Activated T-cell treated with anti-CD3 and anti-CD28 coated beads, Interleukin-2, amount 50 U/mL, for 72 hours (primary cell): ENCODE results near the gene ZNF70. TPM values are rescaled to one million over a fixed set of nuclear protein-coding genes. Genes with fewer than 3 reads are reported as not detected.

ENCODE experiments used
- ATAC-seq, 2 donors: fragments of 150-1000 bp; cut with Tn5 transposase; replicated peaks in 1 of 2; 2 replicates each; pipeline ENCODE4 v1.10.0; 2021; ENCODE audit warnings: moderate library complexity in 2 of 2, mild to moderate bottlenecking in 1 of 2
- DNase-seq, 2 donors: peaks; one replicate each; pipeline ENCODE4 v3.0.0; 2021 to 2022; ENCODE audit warnings: mixed read lengths in 1 of 2
- H3K27ac Mint-ChIP-seq: one replicate; pipeline ENCODE4 v1.8.0; 2022; ENCODE audit warnings: mild to moderate bottlenecking, moderate library complexity, mixed read lengths
- H3K27me3 Mint-ChIP-seq: one replicate; pipeline ENCODE4 v1.8.0; 2022; ENCODE audit warnings: low read depth, mixed read lengths
- H3K36me3 Mint-ChIP-seq, 2 donors: one replicate each; pipeline ENCODE4 v1.8.0; 2022; ENCODE audit warnings: mixed read lengths in 2 of 2, mild to moderate bottlenecking in 1 of 2; ENCODE audit not compliant: insufficient read depth in 2 of 2
- H3K4me1 Mint-ChIP-seq: one replicate; pipeline ENCODE4 v1.8.0; 2022; ENCODE audit warnings: low read depth, mixed read lengths
- H3K4me3 Mint-ChIP-seq, 2 donors: one replicate each; pipeline ENCODE4 v1.8.0; 2022; ENCODE audit warnings: mild to moderate bottlenecking in 2 of 2, mixed read lengths in 2 of 2, moderate library complexity in 2 of 2
- H3K9me3 Mint-ChIP-seq, 2 donors: one replicate each; pipeline ENCODE4 v1.8.0; 2022; ENCODE audit warnings: mixed read lengths in 2 of 2
- total RNA-seq, 2 donors: library from RNA; stranded (reverse); gene quantifications; one replicate each; pipeline ENCODE4 v1.2.3, GENCODE V29; 2022

Gene ZNF70
- 1 to 10 TPM; 1.6 to 1.8 TPM for total RNA-seq

GRCh38 chr22:23750714-23751440 is at the start of gene ZNF70:
ZNF70 (minus strand) TSS chr22:23751112; CDS start chr22:23745140, 5,972 bp downstream.
- Mint-ChIP-seq H3K4me3 (peak within 1 kb of the TSS; percentile 93 to 94), H3K27me3 (no peaks in the 10 kb centered on the region), H3K27ac (peak within 1 kb of the TSS; percentile 72), H3K9me3 (no peaks in the 10 kb centered on the region), H3K4me1 (peaks cover 19% of the 10 kb centered on the region), H3K36me3 (no peaks in the 10 kb centered on the region)
- DNase-seq (peak; percentile 87 to 92), ATAC-seq (peak; percentile 98 to 99)

DNA sequence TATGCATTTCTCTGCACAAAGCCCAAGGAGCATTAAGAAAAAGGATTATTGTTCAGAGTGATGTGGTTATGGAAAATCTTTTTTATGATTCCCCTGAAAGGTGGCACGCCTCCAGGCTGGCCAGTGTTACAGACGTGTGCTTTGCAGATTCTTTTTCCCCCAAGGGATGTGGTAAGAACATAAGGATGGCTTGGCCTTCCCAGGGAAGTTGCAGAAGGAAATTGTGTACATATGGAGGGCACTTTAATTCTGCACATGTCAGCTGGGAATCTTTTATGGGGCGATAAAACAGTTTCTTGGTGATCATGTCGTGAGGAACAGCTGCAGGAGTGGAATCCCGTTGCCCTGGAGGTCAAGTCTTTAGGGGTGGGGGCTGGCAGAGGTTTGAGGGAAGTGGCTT is 45.5 kb upstream of the ZNF70 start:
- H3K4me1 Mint-ChIP-seq: no peaks in the 10 kb centered on the region
- no peak overlapping the region for H3K27ac Mint-ChIP-seq
- peaks cover 6 to 11% of the 10 kb centered on the region in 2 donors for H3K36me3 Mint-ChIP-seq
- H3K4me3 Mint-ChIP-seq: no peak overlapping the region
- H3K9me3 Mint-ChIP-seq: no peaks in the 10 kb centered on the region
- ATAC-seq (no peak), DNase-seq (no peak)
- H3K27me3 Mint-ChIP-seq: no peaks in the 10 kb centered on the region

DNA sequence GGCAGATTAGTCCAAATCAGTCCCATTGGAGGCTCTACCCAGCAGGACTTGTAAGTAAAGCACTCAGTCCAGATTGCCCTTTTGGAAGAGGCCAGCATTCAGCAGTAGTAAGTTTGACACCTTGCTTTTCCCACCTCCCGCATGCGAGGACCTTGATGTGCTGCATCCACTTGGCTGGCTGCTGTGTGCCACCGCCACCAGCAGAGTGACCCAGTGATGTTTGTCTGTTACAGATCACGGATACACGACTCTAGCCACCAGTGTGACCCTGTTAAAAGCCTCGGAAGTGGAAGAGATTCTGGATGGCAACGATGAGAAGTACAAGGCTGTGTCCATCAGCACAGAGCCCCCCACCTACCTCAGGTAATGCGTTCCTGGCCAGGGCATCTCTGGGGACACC is 42.4 kb upstream of the ZNF70 start:
- ATAC-seq (no peak), DNase-seq (no peak)
- Mint-ChIP-seq H3K27me3 (no peaks in the 10 kb centered on the region), H3K9me3 (no peaks in the 10 kb centered on the region), H3K4me3 (no peak overlapping the region), H3K36me3 (peaks cover 2 to 5% of the 10 kb centered on the region in 2 donors), H3K4me1 (peaks cover 17% of the 10 kb centered on the region), H3K27ac (no peak overlapping the region)

- DNase-seq (no peak), ATAC-seq (no peak)
- Mint-ChIP-seq H3K27me3 (no peaks in the 10 kb centered on the region), H3K27ac (no peak overlapping the region), H3K4me3 (no peak overlapping the region), H3K36me3 (peaks cover 2 to 5% of the 10 kb centered on the region in 2 donors), H3K4me1 (peaks cover 25% of the 10 kb centered on the region), H3K9me3 (no peaks in the 10 kb centered on the region)
Measured at GRCh38 chr22:23791738-23792645, 41.1 kb upstream of the ZNF70 start.

DNA sequence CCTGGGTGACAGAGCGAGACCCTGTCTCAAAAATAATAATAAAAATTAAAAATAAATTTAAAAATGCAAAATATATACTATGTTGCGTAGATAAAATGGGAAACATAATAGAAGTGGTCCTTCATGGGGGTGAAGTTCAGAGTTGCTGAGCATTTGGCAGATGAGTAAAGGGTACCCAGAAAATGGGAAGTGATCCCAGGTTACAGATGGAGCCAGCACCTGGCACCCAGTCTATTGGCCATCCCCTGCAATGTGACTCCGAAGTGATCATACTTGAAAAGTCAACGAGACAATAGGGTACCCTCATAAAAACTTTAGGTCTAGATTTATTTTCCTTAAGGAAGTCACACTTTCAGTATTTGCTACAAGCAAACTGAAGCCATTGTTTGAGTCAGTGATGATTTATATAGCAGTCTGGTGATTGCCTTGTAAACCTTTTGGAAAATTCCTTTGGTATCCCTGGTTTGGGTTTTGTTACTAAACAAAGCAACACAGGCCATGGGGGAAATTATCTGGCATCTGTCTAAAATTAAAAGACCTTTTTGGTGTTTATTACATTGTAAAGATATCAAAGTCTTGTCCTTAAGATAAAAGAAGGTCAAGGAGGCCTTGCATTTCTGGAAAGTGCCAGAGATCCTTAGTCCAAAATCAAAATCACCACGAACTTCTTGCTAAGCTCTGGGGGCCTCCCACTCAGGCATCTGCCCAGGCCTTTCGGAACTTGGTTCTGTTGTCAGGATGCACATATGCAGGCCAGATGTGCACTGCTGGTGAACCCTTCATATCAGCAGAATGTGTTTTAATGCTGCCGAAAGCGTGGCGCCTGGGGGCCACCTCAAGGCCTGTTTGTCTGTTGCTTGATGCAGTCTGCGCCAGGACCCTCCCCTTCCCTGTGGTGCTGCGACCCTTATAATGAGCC is 40.2 kb upstream of the ZNF70 start:
- Mint-ChIP-seq H3K27me3 (no peaks in the 10 kb centered on the region), H3K36me3 (peaks cover 2 to 5% of the 10 kb centered on the region in 2 donors), H3K4me1 (peaks cover 32% of the 10 kb centered on the region), H3K4me3 (no peak overlapping the region), H3K27ac (no peak overlapping the region), H3K9me3 (no peaks in the 10 kb centered on the region)
- no peak for ATAC-seq
- no peak for DNase-seq

- no peak overlapping the region for H3K27ac Mint-ChIP-seq
- DNase-seq (no peak), ATAC-seq (no peak)
- peak overlapping the region in 1 of 2 donors; percentile 29 for H3K4me3 Mint-ChIP-seq
- H3K36me3 Mint-ChIP-seq: peaks cover 2 to 5% of the 10 kb centered on the region in 2 donors
- no peaks in the 10 kb centered on the region for H3K9me3 Mint-ChIP-seq
- H3K27me3 Mint-ChIP-seq: no peaks in the 10 kb centered on the region
- peaks cover 32% of the 10 kb centered on the region for H3K4me1 Mint-ChIP-seq
Measured at GRCh38 chr22:23789638-23790037, 38.7 kb upstream of the ZNF70 start.

- ATAC-seq (no peak), DNase-seq (no peak)
- H3K36me3 Mint-ChIP-seq: peaks cover 2 to 5% of the 10 kb centered on the region in 2 donors
- H3K27me3 Mint-ChIP-seq: no peaks in the 10 kb centered on the region
- H3K4me3 Mint-ChIP-seq: peak overlapping the region in 1 of 2 donors; percentile 29
- no peak overlapping the region for H3K27ac Mint-ChIP-seq
- H3K4me1 Mint-ChIP-seq: peaks cover 38% of the 10 kb centered on the region
- no peaks in the 10 kb centered on the region for H3K9me3 Mint-ChIP-seq
Measured at GRCh38 chr22:23789121-23789520, 38.2 kb upstream of the ZNF70 start.

- peak overlapping the region; percentile 88 to 90 for H3K4me3 Mint-ChIP-seq
- H3K27ac Mint-ChIP-seq: peak overlapping the region; percentile 56
- DNase-seq (no peak), ATAC-seq (no peak)
- no peaks in the 10 kb centered on the region for H3K27me3 Mint-ChIP-seq
- peaks cover 38% of the 10 kb centered on the region for H3K4me1 Mint-ChIP-seq
- no peaks in the 10 kb centered on the region for H3K9me3 Mint-ChIP-seq
- H3K36me3 Mint-ChIP-seq: no peaks in the 10 kb centered on the region
Measured at GRCh38 chr22:23787910-23788309, 37.0 kb upstream of the ZNF70 start.

GRCh38 chr22:23787600-23787896 is 36.6 kb upstream of the ZNF70 start:
- Mint-ChIP-seq H3K27me3 (no peaks in the 10 kb centered on the region), H3K4me3 (peak overlapping the region; percentile 88 to 90), H3K9me3 (no peaks in the 10 kb centered on the region), H3K36me3 (no peaks in the 10 kb centered on the region), H3K4me1 (peaks cover 38% of the 10 kb centered on the region), H3K27ac (peak overlapping the region; percentile 56)
- peak; percentile 27 to 30 for ATAC-seq
- no peak for DNase-seq

DNA sequence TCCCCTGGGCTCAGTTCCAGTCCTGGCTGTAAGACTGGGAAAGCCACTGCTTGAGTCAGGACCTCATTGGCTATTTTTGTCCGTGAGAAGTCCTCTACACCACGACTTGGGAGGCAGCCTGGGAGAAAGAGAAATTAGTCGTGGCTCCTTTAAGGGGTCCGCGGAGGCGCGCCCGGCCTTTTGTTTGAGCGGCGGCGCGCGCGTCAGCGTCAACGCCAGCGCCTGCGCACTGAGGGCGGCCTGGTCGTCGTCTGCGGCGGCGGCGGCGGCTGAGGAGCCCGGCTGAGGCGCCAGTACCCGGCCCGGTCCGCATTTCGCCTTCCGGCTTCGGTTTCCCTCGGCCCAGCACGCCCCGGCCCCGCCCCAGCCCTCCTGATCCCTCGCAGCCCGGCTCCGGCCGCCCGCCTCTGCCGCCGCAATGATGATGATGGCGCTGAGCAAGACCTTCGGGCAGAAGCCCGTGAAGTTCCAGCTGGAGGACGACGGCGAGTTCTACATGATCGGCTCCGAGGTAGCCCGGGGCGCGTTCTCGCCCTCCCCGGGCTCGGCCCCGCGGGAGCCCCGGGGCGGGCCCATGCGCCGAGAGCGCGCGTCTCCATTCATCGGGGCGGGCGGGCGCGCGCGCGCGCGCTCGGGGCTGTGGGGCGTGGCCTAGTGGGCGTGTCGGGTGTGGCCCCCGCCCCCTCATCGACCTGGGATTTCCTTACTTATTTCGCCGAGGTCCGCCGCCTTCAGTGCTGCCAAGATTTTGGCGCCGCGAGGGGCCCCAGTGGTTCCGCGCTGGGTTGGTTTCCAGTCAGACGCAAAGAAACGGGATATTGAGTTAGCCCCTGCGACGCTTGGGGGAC is 36.1 kb upstream of the ZNF70 start, which contains the start of gene SMARCB1:
SMARCB1 (plus strand) TSS at position 215 of the 848 bp plus-strand sequence; CDS start at position 419, 204 bp downstream.
- H3K36me3 Mint-ChIP-seq: no peaks in the 10 kb centered on the region
- no peaks in the 10 kb centered on the region for H3K9me3 Mint-ChIP-seq
- H3K4me3 Mint-ChIP-seq: peak within 1 kb of the TSS; percentile 88 to 90
- peak; percentile 88 to 91 for DNase-seq
- H3K4me1 Mint-ChIP-seq: peaks cover 38% of the 10 kb centered on the region
- peak; percentile 85 to 88 for ATAC-seq
- peak within 1 kb of the TSS; percentile 95 for H3K27ac Mint-ChIP-seq
- H3K27me3 Mint-ChIP-seq: no peaks in the 10 kb centered on the region

DNA sequence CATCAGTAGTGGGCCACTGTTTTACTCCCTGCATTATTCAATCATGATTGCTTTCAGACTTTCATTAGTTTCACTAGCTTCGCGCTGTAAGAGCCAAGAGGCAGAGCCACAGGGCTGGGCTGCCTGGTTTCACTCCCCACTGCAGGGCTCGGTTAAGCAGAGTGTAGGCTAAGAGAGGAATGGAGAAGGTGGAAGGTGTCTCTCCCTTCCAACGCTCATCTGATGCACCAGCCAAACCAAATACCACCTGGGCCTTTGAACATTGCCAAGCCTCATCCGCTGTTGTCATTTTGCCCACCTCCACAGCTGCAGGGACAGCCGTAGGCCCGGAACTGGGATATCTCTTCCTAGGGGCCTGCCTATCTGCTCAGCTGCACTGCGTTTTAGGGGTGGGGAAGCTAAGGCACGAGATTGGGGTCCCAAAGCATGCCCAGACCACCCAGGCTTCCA is 35.4 kb upstream of the ZNF70 start:
- ATAC-seq: peak; percentile 2 to 6
- Mint-ChIP-seq H3K36me3 (no peaks in the 10 kb centered on the region), H3K4me1 (peaks cover 38% of the 10 kb centered on the region), H3K27me3 (no peaks in the 10 kb centered on the region), H3K4me3 (peak overlapping the region; percentile 88 to 90), H3K27ac (peak overlapping the region; percentile 95), H3K9me3 (no peaks in the 10 kb centered on the region)
- DNase-seq: no peak

DNA sequence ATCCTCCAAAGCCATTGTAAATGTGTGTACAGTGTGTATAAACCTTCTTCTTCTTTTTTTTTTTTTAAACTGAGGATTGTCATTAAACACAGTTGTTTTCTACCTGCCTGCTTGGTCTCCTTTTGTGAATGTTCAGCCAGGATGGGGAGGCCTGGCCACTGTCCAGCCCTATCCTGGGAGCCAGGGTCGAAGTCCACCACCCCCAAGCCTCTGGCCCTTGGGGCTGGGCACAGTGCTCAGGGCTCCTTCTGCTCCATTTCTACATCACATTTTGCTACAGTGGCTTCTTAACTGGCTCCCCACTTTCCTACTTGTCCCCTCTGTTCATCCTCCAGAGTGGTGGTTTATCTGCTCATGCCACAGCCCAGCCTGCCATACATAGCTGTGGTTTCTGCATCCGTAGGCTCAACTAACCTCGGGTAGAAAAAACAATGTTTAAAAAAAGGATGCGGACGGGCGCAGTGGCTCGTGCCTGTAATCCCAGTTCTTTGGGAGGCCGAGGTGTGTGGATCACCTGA is 33.4 kb upstream of the ZNF70 start:
- Mint-ChIP-seq H3K4me3 (no peak overlapping the region), H3K27ac (no peak overlapping the region), H3K36me3 (no peaks in the 10 kb centered on the region), H3K4me1 (peaks cover 31% of the 10 kb centered on the region), H3K27me3 (no peaks in the 10 kb centered on the region), H3K9me3 (no peaks in the 10 kb centered on the region)
- ATAC-seq: no peak
- no peak for DNase-seq
